SJSA1 (cell line): ENCODE data around the gene PTGR3. TPM values are rescaled to one million over a fixed set of nuclear protein-coding genes. Genes with fewer than 3 reads are reported as not detected.

Source experiments
- DNase-seq, 2 experiments: peaks; one replicate each; pipeline ENCODE4 v3.0.0-alpha.2; 2015 to 2020; ENCODE audit warnings: low spot score in 2 of 2, low read depth in 1 of 2
- H3K27ac ChIP-seq: fragments of 250-450 bp; sonication (Bioruptor Pico); 2 replicates; pipeline ENCODE4 v1.5.1; 2020; ENCODE audit warnings: mild to moderate bottlenecking, moderate library complexity
- H3K27me3 ChIP-seq: fragments of 250-450 bp; sonication (Bioruptor Pico); replicated peaks from 2 replicates; pipeline ENCODE4 v1.5.1; 2020; ENCODE audit warnings: mild to moderate bottlenecking, moderate library complexity
- H3K36me3 ChIP-seq: fragments of 250-450 bp; sonication (Bioruptor Pico); 2 replicates; pipeline ENCODE4 v1.5.1; 2020; ENCODE audit warnings: mild to moderate bottlenecking
- H3K4me1 ChIP-seq: fragments of 250-450 bp; sonication (Bioruptor Pico); replicated peaks from 2 replicates; pipeline ENCODE4 v1.6.1; 2021; ENCODE audit warnings: mild to moderate bottlenecking
- H3K4me3 ChIP-seq: fragments of 250-450 bp; sonication (Bioruptor Pico); 2 replicates; pipeline ENCODE4 v1.5.1; 2020; ENCODE audit warnings: mild to moderate bottlenecking
- H3K9me3 ChIP-seq: fragments of 250-450 bp; sonication (Bioruptor Pico); replicated peaks from 2 replicates; pipeline ENCODE4 v1.5.1; 2020; ENCODE audit warnings: mild to moderate bottlenecking
- total RNA-seq: library from RNA; depleted of rRNA; stranded (reverse); fragments of >200 nt; shearing (Covaris generic); gene quantifications from 2 replicates; pipeline ENCODE4 v1.2.3, GENCODE V29; 2014

Gene PTGR3
- total RNA-seq, 1 experiment from 2014 or later = 17.4 TPM

- H3K36me3 ChIP-seq = 0 out of 2 replicates have a peak, but pooled peaks cover 4% of the 10 kb centered on the region
- H3K4me3 ChIP-seq = no peak overlapping the region
- H3K9me3 ChIP-seq = no peaks in the 10 kb centered on the region
- peaks cover 34% of the 10 kb centered on the region for H3K4me1 ChIP-seq
- H3K27ac ChIP-seq = no peak overlapping the region
- no peaks in the 10 kb centered on the region for H3K27me3 ChIP-seq
- DNase-seq = no peak
These were observed 7.4 kb upstream of the PTGR3 start for GRCh38 chr18:75216212-75216910.

- H3K36me3 ChIP-seq = 0 out of 2 replicates have a peak, but pooled peaks cover 4% of the 10 kb centered on the region
- no peaks in the 10 kb centered on the region for H3K27me3 ChIP-seq
- no peak overlapping the region for H3K4me3 ChIP-seq
- no peak overlapping the region for H3K27ac ChIP-seq
- H3K4me1 ChIP-seq = peaks cover 34% of the 10 kb centered on the region
- H3K9me3 ChIP-seq = no peaks in the 10 kb centered on the region
- no peak for DNase-seq
These were observed 6.7 kb upstream of the PTGR3 start for GRCh38 chr18:75215663-75216062.

GRCh38 chr18:75214766-75215510, 6.0 kb upstream of the PTGR3 start:
- Histone ChIP-seq H3K4me1 (peaks cover 40% of the 10 kb centered on the region), H3K27me3 (no peaks in the 10 kb centered on the region), H3K36me3 (0 out of 2 replicates have a peak, but pooled peaks cover 4% of the 10 kb centered on the region), H3K4me3 (no peak overlapping the region), H3K27ac (no peak overlapping the region), H3K9me3 (no peaks in the 10 kb centered on the region)
- no peak for DNase-seq

GRCh38 chr18:75214332-75214690, 5.4 kb upstream of the PTGR3 start:
- no peak overlapping the region for H3K4me3 ChIP-seq
- H3K27ac ChIP-seq = no peak overlapping the region
- no peaks in the 10 kb centered on the region for H3K27me3 ChIP-seq
- 0 out of 2 replicates have a peak, but pooled peaks cover 4% of the 10 kb centered on the region for H3K36me3 ChIP-seq
- H3K4me1 ChIP-seq = peaks cover 45% of the 10 kb centered on the region
- H3K9me3 ChIP-seq = no peaks in the 10 kb centered on the region
- no peak for DNase-seq

GRCh38 chr18:75213611-75214331, 4.8 kb upstream of the PTGR3 start:
- Histone ChIP-seq H3K4me3 (no peak overlapping the region), H3K27ac (no peak overlapping the region), H3K27me3 (no peaks in the 10 kb centered on the region), H3K9me3 (no peaks in the 10 kb centered on the region), H3K36me3 (0 out of 2 replicates have a peak, but pooled peaks cover 5% of the 10 kb centered on the region), H3K4me1 (peaks cover 45% of the 10 kb centered on the region)
- DNase-seq = no peak

- Histone ChIP-seq H3K4me3 (peak overlapping the region; percentile 95), H3K36me3 (peaks cover 6% of the 10 kb centered on the region; the same call in 1 of the 2 replicates), H3K4me1 (peaks cover 42% of the 10 kb centered on the region), H3K27me3 (no peaks in the 10 kb centered on the region), H3K27ac (no peak overlapping the region), H3K9me3 (no peaks in the 10 kb centered on the region)
- DNase-seq = no peak
These were observed 3.8 kb upstream of the PTGR3 start for GRCh38 chr18:75212751-75213090.

GRCh38 chr18:75211953-75212750, 3.2 kb upstream of the PTGR3 start:
- peaks cover 6% of the 10 kb centered on the region; the same call in 1 of the 2 replicates for H3K36me3 ChIP-seq
- no peaks in the 10 kb centered on the region for H3K9me3 ChIP-seq
- peak in 1 of 2 experiments; percentile 23 for DNase-seq
- H3K4me3 ChIP-seq = peak overlapping the region; percentile 95
- H3K27me3 ChIP-seq = no peaks in the 10 kb centered on the region
- H3K4me1 ChIP-seq = peaks cover 40% of the 10 kb centered on the region
- H3K27ac ChIP-seq = no peak overlapping the region

GRCh38 chr18:75211626-75211952, 2.6 kb upstream of the PTGR3 start:
- peaks cover 40% of the 10 kb centered on the region for H3K4me1 ChIP-seq
- no peaks in the 10 kb centered on the region for H3K9me3 ChIP-seq
- no peaks in the 10 kb centered on the region for H3K27me3 ChIP-seq
- H3K36me3 ChIP-seq = peaks cover 6% of the 10 kb centered on the region; the same call in 1 of the 2 replicates
- no peak for DNase-seq
- H3K4me3 ChIP-seq = peak overlapping the region; percentile 95
- H3K27ac ChIP-seq = no peak overlapping the region

- H3K36me3 ChIP-seq = peaks cover 6% of the 10 kb centered on the region; the same call in 1 of the 2 replicates
- no peaks in the 10 kb centered on the region for H3K27me3 ChIP-seq
- peak in 1 of 2 experiments; percentile 60 for DNase-seq
- peak overlapping the region; percentile 95 for H3K4me3 ChIP-seq
- H3K9me3 ChIP-seq = no peaks in the 10 kb centered on the region
- peaks cover 39% of the 10 kb centered on the region for H3K4me1 ChIP-seq
- 0 out of 2 replicates have a peak overlapping the region, but pooled peaks have one; percentile 22 for H3K27ac ChIP-seq
These were observed 2.2 kb upstream of the PTGR3 start for GRCh38 chr18:75211002-75211621.

- H3K27me3 ChIP-seq = no peaks in the 10 kb centered on the region
- peak within 1 kb of the TSS; percentile 95 for H3K4me3 ChIP-seq
These were observed 1.5 kb upstream of the PTGR3 start, which contains the start of gene TSHZ1 for GRCh38 chr18:75210274-75211001. Gene TSHZ1 (plus strand): TSS chr18:75210797. CDS start chr18:75211877, 1,080 bp downstream.

GRCh38 chr18:75209951-75210258, 966 bp upstream of the PTGR3 start:
- H3K4me1 ChIP-seq = peaks cover 39% of the 10 kb centered on the region
- peak overlapping the region; percentile 95 for H3K4me3 ChIP-seq
- no peak for DNase-seq
- H3K27ac ChIP-seq = peak overlapping the region; percentile 87
- peaks cover 5% of the 10 kb centered on the region; the same call in 1 of the 2 replicates for H3K36me3 ChIP-seq
- no peaks in the 10 kb centered on the region for H3K27me3 ChIP-seq
- no peaks in the 10 kb centered on the region for H3K9me3 ChIP-seq

More at GRCh38 chr18:75210274-75211001, 1.5 kb upstream of the PTGR3 start, which contains the start of gene TSHZ1:
- DNase-seq = peak; percentile 65 to 76
- Histone ChIP-seq H3K27ac (peak within 1 kb of the TSS; percentile 87), H3K9me3 (no peaks in the 10 kb centered on the region), H3K4me1 (peaks cover 39% of the 10 kb centered on the region), H3K36me3 (peaks cover 6% of the 10 kb centered on the region; the same call in 1 of the 2 replicates)

- Histone ChIP-seq H3K4me3 (peak overlapping the region; percentile 95), H3K27ac (peak overlapping the region; percentile 87), H3K36me3 (peaks cover 10% of the 10 kb centered on the region), H3K9me3 (no peaks in the 10 kb centered on the region), H3K27me3 (no peaks in the 10 kb centered on the region), H3K4me1 (peaks cover 33% of the 10 kb centered on the region)
- peak in 1 of 2 experiments; percentile 50 for DNase-seq
These were observed 157 bp downstream of the PTGR3 start for GRCh38 chr18:75208836-75209128.
